Liver (tissue), 3 donors: ENCODE results near the gene TKTL1.

Experiments used
- FOXA1 ChIP-seq: IDR thresholded peaks from 2 replicates; pipeline ENCODE4 v1.6.1; 2016; ENCODE audit warnings: antibody characterized with exemption
- JUND ChIP-seq, 2 donors: IDR thresholded peaks; 2 replicates each; pipeline ENCODE4 v1.6.1; 2016; ENCODE audit warnings: antibody characterized with exemption in 2 of 2
- MAX ChIP-seq: IDR thresholded peaks from 2 replicates; pipeline ENCODE4 v1.6.1; 2016; ENCODE audit warnings: antibody characterized with exemption
- RAD21 ChIP-seq, 2 donors: IDR thresholded peaks; 2 replicates each; pipeline ENCODE4 v1.6.1; 2016; ENCODE audit warnings: antibody characterized with exemption in 2 of 2, mild to moderate bottlenecking in 2 of 2
- REST ChIP-seq: IDR thresholded peaks from 2 replicates; pipeline ENCODE4 v1.6.1; 2016; ENCODE audit warnings: antibody characterized with exemption, mild to moderate bottlenecking
- YY1 ChIP-seq: IDR thresholded peaks from 2 replicates; pipeline ENCODE4 v1.6.1; 2016; ENCODE audit warnings: antibody characterized with exemption, mild to moderate bottlenecking
- ZBTB33 ChIP-seq: IDR thresholded peaks from 2 replicates; pipeline ENCODE4 v1.6.1; 2016; ENCODE audit warnings: antibody characterized with exemption
- TF ChIP-seq, protein P1 (sequence below): fragments of 150-350 bp; IDR thresholded peaks from 2 replicates; pipeline ENCODE4 v1.5.1; 2017; ENCODE audit warnings: improper control_type of control experiment, low read depth, low read length; ENCODE audit not compliant: missing input control
- TF ChIP-seq, protein P2 (sequence below): IDR thresholded peaks from 2 replicates; pipeline ENCODE4 v1.6.1; 2016; ENCODE audit warnings: antibody characterized with exemption
- donor health status: healthy.
- donor health status: healthy.

GRCh38 chrX:154355094-154355775, 59.6 kb downstream of the TKTL1 start:
- TF ChIP-seq, protein P1, sequence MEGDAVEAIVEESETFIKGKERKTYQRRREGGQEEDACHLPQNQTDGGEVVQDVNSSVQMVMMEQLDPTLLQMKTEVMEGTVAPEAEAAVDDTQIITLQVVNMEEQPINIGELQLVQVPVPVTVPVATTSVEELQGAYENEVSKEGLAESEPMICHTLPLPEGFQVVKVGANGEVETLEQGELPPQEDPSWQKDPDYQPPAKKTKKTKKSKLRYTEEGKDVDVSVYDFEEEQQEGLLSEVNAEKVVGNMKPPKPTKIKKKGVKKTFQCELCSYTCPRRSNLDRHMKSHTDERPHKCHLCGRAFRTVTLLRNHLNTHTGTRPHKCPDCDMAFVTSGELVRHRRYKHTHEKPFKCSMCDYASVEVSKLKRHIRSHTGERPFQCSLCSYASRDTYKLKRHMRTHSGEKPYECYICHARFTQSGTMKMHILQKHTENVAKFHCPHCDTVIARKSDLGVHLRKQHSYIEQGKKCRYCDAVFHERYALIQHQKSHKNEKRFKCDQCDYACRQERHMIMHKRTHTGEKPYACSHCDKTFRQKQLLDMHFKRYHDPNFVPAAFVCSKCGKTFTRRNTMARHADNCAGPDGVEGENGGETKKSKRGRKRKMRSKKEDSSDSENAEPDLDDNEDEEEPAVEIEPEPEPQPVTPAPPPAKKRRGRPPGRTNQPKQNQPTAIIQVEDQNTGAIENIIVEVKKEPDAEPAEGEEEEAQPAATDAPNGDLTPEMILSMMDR: no peak
- TF ChIP-seq REST (no peak), RAD21 (IDR thresholded peaks at IDR 0.05) (no peak), FOXA1 (no peak), JUND (IDR thresholded peaks at IDR 0.05) (no peak), ZBTB33 (no peak), YY1 (no peak), MAX (no peak)
- TF ChIP-seq, protein P2, sequence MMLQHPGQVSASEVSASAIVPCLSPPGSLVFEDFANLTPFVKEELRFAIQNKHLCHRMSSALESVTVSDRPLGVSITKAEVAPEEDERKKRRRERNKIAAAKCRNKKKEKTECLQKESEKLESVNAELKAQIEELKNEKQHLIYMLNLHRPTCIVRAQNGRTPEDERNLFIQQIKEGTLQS: no peak
